ENCODE data around the gene CRTAC1.

The CRTAC1 gene

DNA sequence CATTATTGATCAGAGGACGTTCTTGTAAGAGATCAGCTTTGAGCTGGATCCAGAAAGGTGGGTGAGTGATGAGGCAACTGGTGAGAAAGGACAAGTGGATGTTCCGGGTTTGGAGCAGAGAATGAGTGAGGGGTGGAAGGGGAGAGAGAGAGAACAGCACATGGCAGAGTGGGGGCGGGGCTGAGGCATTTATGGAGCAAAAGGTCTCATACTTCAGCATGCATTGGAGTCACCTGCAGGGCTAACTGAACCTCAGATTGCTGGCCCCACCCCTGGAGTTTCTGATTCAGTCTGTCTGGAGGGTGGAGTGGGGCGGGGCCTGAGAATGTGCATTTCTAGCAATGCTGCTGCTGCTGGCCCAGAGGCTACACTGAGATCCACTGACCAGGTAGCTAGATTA is 109.6 kb downstream of the CRTAC1 start:
- no peak for DNase-seq

DNA sequence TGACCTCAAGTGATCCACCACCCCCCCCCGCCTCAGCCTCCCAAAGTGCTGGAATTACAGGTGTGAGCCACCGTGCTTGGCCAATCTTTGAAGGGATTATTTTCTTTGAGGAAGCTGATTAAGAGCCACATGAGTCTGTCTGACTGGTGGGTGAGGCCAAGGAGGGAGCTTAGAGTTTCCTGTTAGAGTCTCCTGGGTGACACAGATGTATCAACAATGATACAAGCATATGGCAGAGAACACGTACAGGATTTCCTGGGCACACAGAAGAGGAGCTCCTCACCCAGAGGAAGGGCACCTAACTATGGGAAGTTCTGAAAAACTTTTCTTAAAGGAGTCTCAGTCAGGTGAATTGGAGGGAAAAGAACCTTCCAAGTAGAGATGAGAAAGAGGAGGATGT is 111.4 kb downstream of the CRTAC1 start:
- no peak for DNase-seq

DNA sequence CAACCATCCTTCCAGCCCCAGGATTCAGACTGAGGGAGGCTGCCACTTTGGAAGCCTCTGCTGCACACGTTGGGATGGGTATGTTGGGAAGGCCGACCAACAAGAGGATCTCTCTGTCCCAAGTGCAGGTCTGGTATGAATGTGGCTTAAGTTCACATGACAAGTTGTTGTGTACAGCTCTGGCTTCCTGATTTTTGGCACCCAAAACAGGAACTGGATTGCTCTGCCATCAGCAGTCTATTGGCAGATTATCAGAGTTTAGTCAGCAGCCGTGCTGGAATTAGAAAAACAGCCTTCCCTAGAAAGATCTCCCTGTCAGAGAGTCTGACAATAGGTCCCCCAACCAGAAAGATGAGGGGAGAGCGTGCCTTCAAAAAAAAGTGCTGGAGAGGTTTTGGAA is 113.8 kb downstream of the CRTAC1 start:
- DNase-seq: no peak

DNA sequence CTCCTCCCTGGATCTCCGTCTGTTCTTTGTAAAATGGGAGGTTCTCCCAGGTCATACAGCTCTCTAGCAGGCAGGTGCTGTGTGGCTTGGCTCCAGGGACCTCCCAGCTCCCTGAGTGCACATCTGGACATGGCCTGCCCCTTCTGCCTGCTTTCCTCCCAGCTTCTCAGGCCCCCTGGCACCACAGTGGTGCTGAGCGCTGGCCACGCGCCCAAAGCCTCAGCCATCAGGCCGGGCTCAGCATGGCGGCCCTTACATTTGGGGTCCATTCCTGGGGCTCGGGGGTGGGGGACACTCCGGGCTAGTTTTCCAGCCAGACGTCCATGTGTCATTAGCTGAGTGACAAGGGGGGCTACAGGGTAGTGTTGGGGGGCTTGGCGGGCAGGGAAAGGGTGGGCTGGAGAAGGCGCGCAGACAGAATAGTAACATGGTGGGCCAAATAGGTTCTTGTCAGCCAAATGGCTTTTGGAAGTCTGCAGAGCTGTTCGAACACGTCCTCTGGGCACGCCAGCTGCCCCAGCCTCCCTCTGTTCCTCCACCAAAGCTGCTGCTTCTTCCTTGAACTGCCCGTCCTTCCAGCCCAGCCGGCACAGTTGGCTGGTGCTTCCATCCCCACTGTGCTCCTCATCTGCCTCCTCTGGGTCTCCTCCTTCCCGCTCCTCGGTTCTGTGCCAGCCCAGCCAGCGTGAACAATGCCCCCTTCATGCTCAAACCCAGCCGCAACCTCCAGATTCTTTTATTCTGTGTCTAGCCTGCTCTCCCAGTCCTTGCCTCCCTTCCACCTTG is 114.9 kb downstream of the CRTAC1 start:
- no peak for DNase-seq

DNA sequence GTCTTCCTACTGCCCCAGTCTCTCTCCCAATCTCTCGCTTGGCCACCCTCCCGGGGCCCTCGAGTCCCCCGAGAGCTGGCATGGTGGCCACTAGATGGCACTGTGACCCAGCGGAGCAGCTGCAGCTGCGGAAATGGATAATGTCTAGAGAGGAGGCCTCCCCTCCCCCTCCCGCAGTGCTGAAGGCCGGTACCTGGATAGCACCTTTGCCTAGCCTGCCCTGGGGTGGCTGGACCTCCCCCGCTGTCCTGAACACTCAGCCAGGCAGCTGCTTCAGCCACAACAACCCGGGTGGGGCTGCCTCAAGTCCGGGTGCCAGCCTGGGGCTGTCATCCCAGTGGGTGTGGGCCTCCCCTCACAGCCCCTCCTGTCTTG is 115.6 kb downstream of the CRTAC1 start:
- peak; percentile 68 for DNase-seq

DNA sequence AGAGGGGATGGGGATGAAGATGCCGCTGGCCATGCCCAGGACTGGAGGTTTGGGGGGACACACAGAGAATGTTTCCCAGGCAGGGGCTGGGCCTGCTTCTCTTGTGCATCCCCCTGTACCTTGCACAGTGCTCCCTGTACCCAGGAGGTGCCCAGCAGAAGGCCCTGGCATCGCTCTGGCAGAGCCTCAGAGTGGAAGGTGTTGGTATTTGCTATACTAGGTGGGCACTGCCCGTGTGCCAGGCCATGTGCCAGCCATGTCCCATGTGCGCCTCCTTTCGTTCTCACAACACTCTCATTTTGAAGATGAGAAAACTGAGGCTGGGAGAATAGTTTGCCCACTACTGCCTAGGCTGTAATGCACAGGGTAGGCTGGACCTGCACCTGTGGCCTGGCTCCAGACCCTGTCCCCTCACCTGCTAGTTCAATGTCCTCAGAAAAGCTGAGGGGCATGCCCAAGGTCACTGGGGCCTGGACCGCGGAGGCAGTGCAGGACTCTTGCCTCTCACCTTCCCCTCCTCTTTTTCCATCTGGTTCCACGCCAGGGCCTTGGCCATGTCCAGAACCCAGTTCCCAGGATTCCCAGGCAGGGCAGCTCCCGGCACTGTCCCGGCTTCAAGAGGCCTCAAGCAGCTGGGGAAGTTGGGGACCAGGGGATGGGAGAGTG is 116.1 kb downstream of the CRTAC1 start:
- DNase-seq: no peak

DNA sequence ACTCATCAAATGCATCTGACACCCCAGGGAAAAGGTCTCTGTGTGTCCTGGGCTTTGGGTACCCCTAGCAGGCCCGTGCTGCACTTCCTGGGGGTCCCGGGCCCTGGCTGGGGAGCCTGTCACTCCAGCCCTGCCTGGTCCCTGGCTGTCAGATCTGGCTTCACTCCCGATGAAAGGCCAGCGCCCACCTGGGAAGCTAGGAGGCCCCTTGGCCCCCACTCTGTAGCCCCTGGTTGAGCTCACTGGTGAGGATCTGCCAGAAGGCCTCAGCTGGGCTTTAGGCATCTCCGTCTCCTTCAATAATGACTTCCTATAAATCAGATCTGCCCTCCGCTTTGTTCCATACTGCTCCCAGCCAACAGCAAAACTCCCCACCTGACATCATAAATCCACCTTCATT is 116.8 kb downstream of the CRTAC1 start:
- DNase-seq: no peak

DNA sequence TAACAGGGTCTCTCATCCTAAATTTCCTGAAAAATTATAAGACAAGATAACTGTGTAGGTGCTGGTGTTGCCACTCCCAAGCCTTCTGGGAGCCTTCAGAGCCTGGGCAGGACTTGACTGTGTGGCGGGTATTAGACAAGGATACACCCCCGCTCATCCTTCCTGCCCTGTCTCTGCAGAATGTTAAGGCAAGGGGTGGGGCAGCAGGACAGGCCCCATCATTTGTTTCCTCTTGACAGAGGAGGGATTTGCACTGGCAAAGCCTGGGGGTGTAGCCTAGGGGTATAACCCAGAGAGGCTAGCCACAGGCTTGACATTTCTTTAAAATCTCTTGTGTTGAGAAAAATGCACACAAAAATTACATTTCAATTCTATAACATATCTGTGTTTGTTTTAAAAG is 117.2 kb downstream of the CRTAC1 start:
- DNase-seq: no peak

DNA sequence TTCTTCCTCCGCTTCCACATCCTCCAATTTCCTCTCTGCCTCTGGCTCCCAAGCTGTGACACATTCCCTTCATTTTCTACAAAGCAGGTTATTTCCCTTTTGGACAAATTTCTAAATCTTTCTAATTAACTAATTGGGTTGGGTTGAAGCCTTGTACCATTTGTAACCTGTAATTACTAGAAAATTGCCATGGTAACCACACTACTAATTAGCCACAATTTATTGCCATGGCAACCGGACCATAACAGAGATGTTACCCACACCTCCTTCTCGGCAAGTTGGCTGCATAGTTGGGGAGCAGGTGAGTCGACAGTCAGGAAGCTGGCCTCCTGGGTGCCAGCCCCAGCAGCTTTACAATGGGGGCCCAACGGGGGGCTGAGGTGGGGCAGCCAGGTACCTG is 119.2 kb downstream of the CRTAC1 start:
- no peak for DNase-seq

DNA sequence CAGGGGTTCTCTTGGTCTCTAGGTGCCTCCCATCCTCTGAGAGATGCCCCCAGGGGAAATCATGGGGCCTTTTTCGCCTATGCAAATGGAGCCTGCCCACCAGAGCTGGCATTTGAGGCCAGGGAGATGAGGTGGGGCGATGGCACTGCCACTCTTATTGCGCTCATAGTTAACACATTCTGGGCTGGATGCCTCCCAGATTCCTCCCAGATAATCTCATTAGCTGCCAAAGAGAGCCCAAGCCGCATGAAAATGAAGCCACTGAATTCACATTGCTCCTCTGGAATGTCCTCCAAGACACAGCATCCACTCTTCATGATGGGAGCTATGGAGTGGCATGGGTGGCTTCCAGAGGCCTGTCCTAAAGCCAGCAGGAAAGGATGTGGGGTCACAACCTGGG is 119.8 kb downstream of the CRTAC1 start:
- no peak for DNase-seq

DNA sequence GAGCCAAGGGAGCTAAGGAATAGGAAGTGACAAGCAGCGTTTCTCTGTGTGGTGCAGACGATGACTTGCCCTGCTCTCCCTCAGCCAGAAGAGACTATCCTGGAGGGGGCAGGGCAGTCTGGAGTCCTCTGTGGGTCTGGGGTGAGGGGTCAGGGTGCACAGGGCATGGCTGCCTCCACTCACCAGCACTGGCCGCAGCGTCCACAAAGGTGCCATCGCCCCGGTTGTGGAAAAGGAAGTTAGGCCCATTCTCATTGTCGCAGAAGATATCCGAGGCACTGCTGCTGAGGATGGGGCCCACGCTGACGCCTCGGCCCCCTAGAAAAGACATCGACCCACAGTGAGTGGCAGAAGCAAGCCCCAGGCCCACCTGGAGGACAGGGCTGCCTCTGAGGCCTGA is 122.6 kb downstream of the CRTAC1 start:
- DNase-seq: no peak

DNA sequence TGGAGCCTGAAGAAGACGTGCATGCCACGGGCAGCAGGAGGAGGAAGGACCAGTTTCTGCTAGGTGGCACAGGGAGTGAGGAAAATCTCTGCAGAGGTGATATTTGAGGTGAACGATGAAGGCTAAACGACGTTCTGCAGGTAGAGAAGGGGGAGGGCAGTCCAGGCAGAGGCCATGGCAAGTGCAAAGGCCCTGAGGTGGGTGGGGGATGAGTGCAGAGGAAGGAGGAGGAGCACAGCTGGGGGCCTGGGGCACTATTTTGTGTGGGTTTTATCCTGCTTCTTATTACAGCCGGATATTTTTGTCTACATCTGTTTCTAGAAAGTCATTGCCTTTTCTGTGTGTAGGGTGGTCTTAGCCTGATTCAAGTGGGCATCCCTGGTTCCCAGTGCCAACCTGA is 123.2 kb downstream of the CRTAC1 start:
- DNase-seq: no peak

DNA sequence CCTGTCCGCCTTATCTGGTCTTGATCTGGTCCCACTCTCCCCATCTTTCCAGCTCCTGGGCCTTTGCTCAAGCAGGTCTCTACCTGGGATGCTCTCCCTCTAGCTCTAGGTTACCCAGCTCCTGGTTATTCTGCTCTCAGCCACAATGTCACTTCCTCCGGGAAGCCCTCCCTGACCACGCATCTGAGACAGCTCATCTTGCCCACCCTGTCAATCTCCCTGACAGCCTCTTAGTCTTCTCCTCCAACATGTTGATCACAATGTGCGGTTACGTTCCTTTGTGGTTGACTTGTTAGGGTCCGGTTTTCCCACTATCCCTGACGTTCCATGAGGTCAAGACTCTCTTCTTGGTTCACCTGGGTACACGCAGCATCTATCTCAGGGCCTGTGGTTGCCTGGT is 125.1 kb downstream of the CRTAC1 start:
- DNase-seq: no peak

DNA sequence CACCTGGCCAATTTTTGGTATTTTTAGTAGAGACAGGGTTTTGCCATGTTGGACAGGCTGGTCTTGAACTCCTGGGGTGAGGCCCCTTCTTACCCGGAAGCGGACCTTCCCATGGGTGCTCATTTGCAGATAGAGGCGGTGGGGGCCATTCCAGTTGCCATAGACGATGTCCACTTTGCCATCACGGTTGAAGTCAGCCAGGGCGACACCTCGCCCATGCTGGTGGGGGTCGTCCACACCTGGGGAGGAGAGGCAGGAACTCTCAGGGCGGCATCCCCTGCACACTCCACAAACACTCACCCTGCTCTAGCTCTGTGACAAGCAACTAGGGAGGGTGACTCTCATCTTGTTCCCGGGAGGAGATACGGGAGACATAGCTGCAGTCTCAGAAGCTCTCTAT is 125.8 kb downstream of the CRTAC1 start:
- DNase-seq: no peak

DNA sequence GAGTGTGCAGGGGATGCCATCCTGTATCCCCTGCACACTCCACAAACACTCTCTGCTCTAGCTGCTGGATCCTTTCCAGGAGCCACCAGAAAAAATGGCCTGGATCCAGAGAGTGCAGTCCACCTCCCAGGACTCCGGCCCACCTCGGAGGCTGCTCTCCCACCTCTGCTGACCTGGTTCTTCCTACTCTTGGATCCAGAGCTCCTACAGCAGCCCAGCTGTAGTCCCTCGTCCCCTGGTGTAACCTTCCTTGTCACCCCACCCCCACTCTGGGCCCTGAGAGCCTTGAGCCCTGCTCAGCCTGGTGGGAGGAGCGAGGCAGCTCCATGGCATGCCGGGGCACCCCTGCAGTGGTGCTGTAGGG is 126.4 kb downstream of the CRTAC1 start:
- DNase-seq: no peak

DNA sequence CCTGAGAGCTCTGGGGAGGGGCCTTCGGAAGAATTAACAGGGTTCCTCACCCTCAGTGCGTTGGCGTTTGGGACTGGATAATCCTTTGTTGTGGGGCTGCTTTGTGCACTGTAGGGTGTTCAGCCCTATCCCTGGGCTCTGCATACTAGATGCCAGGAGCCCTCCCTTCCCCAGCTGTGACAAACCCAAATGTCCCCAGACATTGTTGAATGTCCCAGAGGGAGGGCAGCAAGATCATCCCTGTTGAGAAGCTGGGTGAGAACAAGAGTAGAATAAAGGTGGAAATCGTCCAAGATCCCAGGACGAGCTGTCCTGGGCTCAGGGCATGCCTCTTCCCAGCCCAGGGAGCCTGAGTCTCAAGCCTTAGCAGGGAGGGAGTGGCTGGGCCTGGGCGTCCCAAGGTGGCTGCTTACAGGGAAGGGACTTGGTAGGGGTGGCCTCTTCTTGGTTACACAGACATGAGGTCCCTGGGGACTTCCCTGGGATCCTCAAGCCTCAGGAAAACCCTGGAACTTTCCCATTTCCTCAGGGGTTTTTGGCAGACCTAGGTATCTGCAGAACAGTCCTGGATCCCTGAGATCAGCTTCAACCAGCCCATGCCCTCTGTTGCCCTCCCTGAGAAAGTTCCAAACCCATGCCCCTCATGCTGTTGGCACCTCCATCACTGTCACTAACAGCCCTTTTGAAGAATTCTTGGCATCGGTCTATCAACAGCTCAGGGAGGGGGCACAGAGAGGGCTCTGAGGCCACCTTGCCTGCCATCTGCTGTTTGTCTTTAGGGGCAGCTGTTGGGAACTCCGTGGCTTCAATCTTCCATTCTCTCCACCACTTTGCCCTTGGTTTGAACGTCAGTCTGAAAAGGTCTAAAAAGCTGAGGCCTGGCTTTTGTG is 127.0 kb downstream of the CRTAC1 start:
- DNase-seq: no peak

DNA sequence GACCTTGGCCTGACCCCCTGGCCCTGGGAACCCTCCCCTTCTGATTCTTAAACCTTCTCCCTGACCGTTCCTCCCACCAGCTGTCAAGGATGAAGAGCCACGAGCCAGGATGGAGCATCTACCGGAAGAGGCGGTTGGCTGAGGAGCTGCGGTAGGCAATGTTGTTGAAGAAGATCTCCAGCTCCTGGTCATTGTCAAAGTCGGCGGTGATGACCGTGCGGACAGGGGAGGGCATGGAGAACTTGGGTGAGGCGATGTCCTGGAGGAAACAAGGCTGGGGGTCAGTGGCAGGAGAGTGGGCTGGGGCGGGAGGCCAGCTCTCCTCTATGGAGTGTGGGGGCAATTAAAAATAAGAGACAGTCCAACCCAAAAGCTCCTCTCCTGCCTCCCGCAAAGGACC is 129.0 kb downstream of the CRTAC1 start:
- no peak for DNase-seq

DNA sequence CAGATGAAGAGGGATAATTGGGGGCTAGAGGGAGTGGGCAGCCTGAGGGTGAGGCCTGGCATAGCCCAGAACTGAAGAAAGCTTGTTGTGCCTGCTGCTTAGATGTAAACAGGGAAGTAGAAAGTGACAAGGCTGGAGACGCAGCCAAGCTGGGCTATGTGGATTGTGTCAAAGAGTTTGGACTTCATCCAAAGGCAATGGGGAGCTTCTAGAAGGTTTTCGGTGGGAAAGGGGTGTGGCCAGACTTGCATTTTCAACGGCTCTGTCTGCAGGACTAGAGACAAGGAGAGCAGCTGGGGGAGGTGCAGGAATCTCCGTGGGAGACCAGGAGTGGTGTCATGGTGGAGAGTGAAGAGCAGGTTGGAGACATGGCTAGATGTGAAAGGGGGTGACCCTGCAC is 132.0 kb downstream of the CRTAC1 start:
- no peak for DNase-seq

DNA sequence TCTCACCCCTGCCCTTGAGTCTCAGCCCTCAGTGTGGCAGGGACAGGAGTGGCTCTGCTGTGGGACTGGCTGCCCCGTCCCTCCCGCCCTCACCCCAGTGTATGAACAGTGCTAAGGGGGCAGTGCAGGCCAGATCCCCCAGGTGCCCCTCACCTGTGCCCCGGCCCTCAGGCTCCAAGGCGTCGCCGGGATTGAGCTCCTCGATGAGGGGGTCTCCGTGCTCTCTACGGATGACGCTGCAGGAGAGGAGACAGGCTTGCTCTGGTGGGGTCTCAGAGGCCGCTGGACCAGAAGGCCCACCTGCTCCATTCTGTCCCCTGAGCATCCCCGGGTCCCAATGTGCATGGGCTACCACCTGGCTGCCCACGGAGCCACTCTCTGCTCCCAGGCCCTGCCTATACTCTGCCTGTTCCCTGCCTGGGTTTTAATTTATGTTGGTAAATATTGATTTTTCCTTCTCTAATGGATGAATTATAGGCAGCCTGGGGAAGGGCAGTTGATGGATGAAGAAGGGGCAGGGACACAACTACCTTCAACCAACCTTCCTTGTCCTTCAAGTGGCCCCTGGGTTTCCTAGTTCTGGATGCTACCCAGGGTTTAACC is 133.6 kb downstream of the CRTAC1 start:
- DNase-seq: no peak

DNA sequence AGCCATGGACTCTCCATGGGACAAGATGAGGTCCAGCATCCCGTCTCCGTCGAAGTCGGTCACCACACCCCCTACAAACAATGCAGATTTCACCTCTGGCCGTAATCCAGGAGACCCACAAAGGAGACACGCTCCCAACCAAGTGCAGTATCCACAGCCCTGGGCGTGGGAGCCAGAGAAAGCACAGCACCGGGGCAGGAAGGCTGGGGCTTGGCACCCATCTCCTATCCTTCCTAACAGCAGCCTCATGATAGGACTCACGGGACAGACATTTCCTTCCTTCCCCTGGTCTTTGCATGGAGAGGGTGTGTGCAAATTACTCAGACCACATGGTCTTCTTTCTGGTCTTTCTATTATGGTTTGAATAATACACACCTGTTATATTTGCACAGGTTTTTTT is 134.5 kb downstream of the CRTAC1 start:
- DNase-seq: no peak

DNA sequence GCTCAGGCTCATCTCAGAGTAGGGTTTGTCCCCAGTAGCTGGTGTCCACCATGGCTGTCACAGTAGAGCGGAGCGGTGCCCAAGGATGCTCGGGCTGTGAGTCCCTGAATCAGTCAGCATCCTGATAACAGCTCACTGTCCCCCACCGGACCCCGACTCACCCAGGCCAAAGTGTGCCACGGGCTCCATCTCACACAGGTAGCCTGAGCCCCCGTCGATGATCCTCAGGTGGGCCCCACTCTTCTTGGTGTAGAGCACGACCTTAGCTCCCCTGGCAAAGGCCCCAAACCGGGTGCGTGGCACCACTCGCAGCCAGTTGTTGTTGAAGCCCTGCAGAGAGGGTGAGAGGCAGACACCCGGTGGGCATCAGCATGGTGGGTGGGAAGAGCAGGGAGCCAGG is 135.3 kb downstream of the CRTAC1 start:
- no peak for DNase-seq

DNA sequence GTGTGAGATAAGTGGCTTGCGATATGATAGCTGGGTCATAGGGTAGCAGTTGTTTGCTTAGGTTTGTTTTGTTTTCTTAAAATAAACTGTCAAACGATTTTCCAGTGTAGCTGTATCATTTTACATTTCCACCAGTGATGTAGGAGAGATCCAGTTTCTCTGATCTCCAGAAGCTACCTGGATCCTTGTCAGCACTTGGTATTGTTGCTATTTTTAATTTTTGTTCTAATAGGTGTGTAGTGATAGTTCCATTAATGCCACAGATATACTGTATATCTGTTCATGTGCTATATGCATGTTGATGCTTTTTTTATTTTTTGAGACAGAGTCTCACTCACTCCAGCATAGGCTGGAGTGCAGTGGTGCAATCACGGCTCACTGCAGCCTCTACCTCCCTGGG is 136.3 kb downstream of the CRTAC1 start:
- DNase-seq: no peak

DNA sequence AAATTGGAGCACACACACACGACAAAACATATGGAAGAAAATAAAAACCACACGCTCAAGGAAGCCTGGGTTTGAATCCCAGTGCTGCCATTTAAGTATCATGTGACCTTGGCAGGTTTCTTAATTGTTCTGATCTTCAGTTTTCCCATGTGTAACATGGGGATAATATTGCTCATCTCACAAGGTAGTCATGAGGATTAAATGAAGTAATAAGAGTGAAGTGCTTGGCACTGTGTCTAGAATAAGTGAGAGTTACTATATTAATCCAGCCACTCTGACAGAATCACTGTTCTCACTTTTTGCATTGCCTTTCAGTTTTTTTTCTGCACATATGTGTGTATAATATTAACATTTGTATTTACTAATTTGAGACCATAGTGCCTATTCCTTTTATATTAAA is 137.5 kb downstream of the CRTAC1 start:
- DNase-seq: no peak

DNA sequence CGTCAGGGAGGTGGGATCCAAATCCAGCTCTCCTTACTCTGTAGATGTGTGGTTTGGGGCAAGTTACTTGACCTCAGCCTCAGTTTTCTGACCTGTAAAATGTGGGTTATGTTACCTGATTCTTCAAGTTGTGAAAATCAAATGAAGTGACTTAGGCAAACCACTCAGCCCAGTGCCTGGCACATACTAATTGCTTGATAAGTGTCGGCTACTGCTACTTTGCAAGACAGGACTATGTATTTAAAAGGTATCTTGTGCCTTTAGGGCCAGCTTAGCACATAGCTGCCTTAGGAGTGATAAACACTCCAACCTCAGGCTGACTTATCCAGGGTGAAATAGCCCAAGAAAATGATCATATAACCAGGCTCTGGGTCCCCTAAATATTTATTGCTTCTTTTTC is 137.9 kb downstream of the CRTAC1 start:
- DNase-seq: no peak
